LNCAP (cell line): ENCODE measurements around the gene RMRP.

ENCODE experiments used
- CTCF ChIP-seq: fragments of 450-650 bp; IDR thresholded peaks from 2 replicates; pipeline ENCODE4 v1.5.1; 2017; ENCODE audit warnings: mild to moderate bottlenecking

The RMRP gene

GRCh38 chr9:35611230-35611797 is 46.5 kb downstream of the RMRP start:
- peak; percentile 84 for TF ChIP-seq CTCF

GRCh38 chr9:35609820-35610163 is 48.0 kb downstream of the RMRP start:
- no peak for TF ChIP-seq CTCF

- no peak for TF ChIP-seq CTCF
Measured at GRCh38 chr9:35609001-35609819, 48.6 kb downstream of the RMRP start.

- no peak for TF ChIP-seq CTCF
Measured at GRCh38 chr9:35608221-35608620, 49.6 kb downstream of the RMRP start.
